CD4-positive, CD25-positive, alpha-beta regulatory T cell (primary cell): ENCODE measurements around the gene RPP38. TPM values are rescaled to one million over a fixed set of nuclear protein-coding genes. Genes with fewer than 3 reads are reported as not detected.

ENCODE experiments used
- ATAC-seq, 2 donors: fragments of 150-1000 bp; cut with Tn5 transposase; one replicate each; pipeline ENCODE4 v1.10.0; 2021; ENCODE audit warnings: low read depth in 2 of 2, moderate number of reproducible peaks in 2 of 2, moderate library complexity in 1 of 2
- DNase-seq, 3 donors: peaks; one replicate each; pipeline versions ENCODE4 v3.0.0 to v3.0.0-alpha.2; 2012 to 2022; ENCODE audit warnings: mixed read lengths in 1 of 3
- H3K27ac ChIP-seq: one replicate; pipeline ENCODE4 v1.7.0; 2013; ENCODE audit warnings: mild to moderate bottlenecking, low read length; ENCODE audit not compliant: insufficient read depth, poor library complexity, severe bottlenecking
- H3K27me3 ChIP-seq: one replicate; pipeline ENCODE4 v1.7.0; 2013; ENCODE audit warnings: low read length; ENCODE audit not compliant: control insufficient read depth, insufficient read depth
- H3K36me3 ChIP-seq: one replicate; pipeline ENCODE4 v1.7.0; 2013; ENCODE audit warnings: mild to moderate bottlenecking, low read length, moderate library complexity; ENCODE audit not compliant: control insufficient read depth, insufficient read depth
- H3K4me1 ChIP-seq: 2 replicates; pipeline ENCODE4 v1.7.0; 2013; ENCODE audit warnings: mild to moderate bottlenecking, low read length; ENCODE audit not compliant: insufficient read depth, control insufficient read depth, poor library complexity, severe bottlenecking
- H3K4me3 ChIP-seq: one replicate; pipeline ENCODE4 v1.7.0; 2013; ENCODE audit warnings: low read depth, mild to moderate bottlenecking, low read length, moderate library complexity
- H3K9me3 ChIP-seq, 2 experiments: 1 replicate in 1 of 2; 2 replicates in 1 of 2; pipeline ENCODE4 v1.7.0; 2013; ENCODE audit warnings: low read length in 2 of 2, mild to moderate bottlenecking in 1 of 2, moderate library complexity in 1 of 2; ENCODE audit not compliant: control insufficient read depth in 2 of 2
- H3K27ac Mint-ChIP-seq, 3 donors: one replicate each; pipeline ENCODE4 v1.8.0; 2020 to 2022; ENCODE audit warnings: mild to moderate bottlenecking in 3 of 3, mixed read lengths in 3 of 3, moderate library complexity in 2 of 3
- H3K27me3 Mint-ChIP-seq: one replicate; pipeline ENCODE4 v1.8.0; 2022; ENCODE audit warnings: mild to moderate bottlenecking, mixed read lengths
- H3K36me3 Mint-ChIP-seq: one replicate; pipeline ENCODE4 v1.8.0; 2020; ENCODE audit warnings: mixed read lengths
- H3K4me1 Mint-ChIP-seq, 4 donors: one replicate each; pipeline ENCODE4 v1.8.0; 2020 to 2022; ENCODE audit warnings: mixed read lengths in 4 of 4, mild to moderate bottlenecking in 1 of 4
- H3K4me3 Mint-ChIP-seq, 4 donors: one replicate each; pipeline ENCODE4 v1.8.0; 2020 to 2022; ENCODE audit warnings: mild to moderate bottlenecking in 4 of 4, mixed read lengths in 4 of 4, moderate library complexity in 3 of 4
- H3K9me3 Mint-ChIP-seq, 7 donors: one replicate each; pipeline ENCODE4 v1.8.0; 2020 to 2022; ENCODE audit warnings: mixed read lengths in 7 of 7, mild to moderate bottlenecking in 3 of 7, moderate library complexity in 2 of 7
- polyA plus RNA-seq, 4 donors: library from polyadenylated mRNA; unstranded; fragments of 300-500 nt; fragmentation: Illumina TruSeq; gene quantifications; one replicate each; pipeline ENCODE4 v1.2.3, GENCODE V29; 2021
- total RNA-seq: library from RNA; stranded (reverse); gene quantifications from one replicate; pipeline ENCODE4 v1.2.3, GENCODE V29; 2022

The RPP38 gene
- total and polyA plus RNA-seq, 5 donors from 2014 or later = 9.3 to 38.7 (median 22.2) TPM

GRCh38 chr10:15124190-15124589, 27.0 kb downstream of the RPP38 start:
- H3K27ac Mint-ChIP-seq = peak overlapping the region; percentile 35 to 79 (median 67)

GRCh38 chr10:15124908-15125307, 27.8 kb downstream of the RPP38 start:
- Histone ChIP-seq H3K27ac (no peak overlapping the region), H3K4me3 (no peak overlapping the region), H3K27me3 (no peaks in the 10 kb centered on the region), H3K9me3 (no peaks in the 10 kb centered on the region), H3K36me3 (peaks cover 64% of the 10 kb centered on the region), H3K4me1 (peaks cover 14% of the 10 kb centered on the region)
- ATAC-seq (no peak), DNase-seq (no peak)
- Mint-ChIP-seq H3K9me3 (peaks cover 0 to 1% (median 0%) of the 10 kb centered on the region in 7 donors), H3K27ac (peak overlapping the region in 1 of 3 donors; percentile 67), H3K27me3 (no peaks in the 10 kb centered on the region), H3K4me3 (no peak overlapping the region), H3K4me1 (peaks cover 18 to 29% (median 25%) of the 10 kb centered on the region in 4 donors), H3K36me3 (peaks cover 37% of the 10 kb centered on the region)

More at GRCh38 chr10:15124190-15124589, 27.0 kb downstream of the RPP38 start:
- H3K9me3 Mint-ChIP-seq = peaks cover 0 to 1% (median 0%) of the 10 kb centered on the region in 7 donors
- H3K27me3 Mint-ChIP-seq = no peaks in the 10 kb centered on the region
- Histone ChIP-seq H3K9me3 (no peaks in the 10 kb centered on the region), H3K36me3 (peaks cover 64% of the 10 kb centered on the region), H3K27me3 (no peaks in the 10 kb centered on the region), H3K4me1 (peaks cover 14% of the 10 kb centered on the region), H3K27ac (no peak overlapping the region), H3K4me3 (no peak overlapping the region)
- DNase-seq = no peak
- H3K4me1 Mint-ChIP-seq = peaks cover 20 to 33% (median 26%) of the 10 kb centered on the region in 4 donors
- peaks cover 38% of the 10 kb centered on the region for H3K36me3 Mint-ChIP-seq
- no peak overlapping the region for H3K4me3 Mint-ChIP-seq
- no peak for ATAC-seq

GRCh38 chr10:15131330-15131729, 34.2 kb downstream of the RPP38 start:
- Histone ChIP-seq H3K4me1 (no peaks in the 10 kb centered on the region), H3K27me3 (no peaks in the 10 kb centered on the region), H3K36me3 (peaks cover 83% of the 10 kb centered on the region), H3K4me3 (no peak overlapping the region), H3K27ac (no peak overlapping the region), H3K9me3 (no peaks in the 10 kb centered on the region)
- peaks cover 0 to 1% (median 0%) of the 10 kb centered on the region in 7 donors for H3K9me3 Mint-ChIP-seq
- H3K27me3 Mint-ChIP-seq = no peaks in the 10 kb centered on the region
- H3K4me1 Mint-ChIP-seq = peaks cover 2 to 6% (median 5%) of the 10 kb centered on the region in 4 donors
- ATAC-seq = no peak
- H3K36me3 Mint-ChIP-seq = peaks cover 61% of the 10 kb centered on the region
- no peak overlapping the region for H3K4me3 Mint-ChIP-seq
- DNase-seq = no peak
- H3K27ac Mint-ChIP-seq = peak overlapping the region in 1 of 3 donors; percentile 70

DNA sequence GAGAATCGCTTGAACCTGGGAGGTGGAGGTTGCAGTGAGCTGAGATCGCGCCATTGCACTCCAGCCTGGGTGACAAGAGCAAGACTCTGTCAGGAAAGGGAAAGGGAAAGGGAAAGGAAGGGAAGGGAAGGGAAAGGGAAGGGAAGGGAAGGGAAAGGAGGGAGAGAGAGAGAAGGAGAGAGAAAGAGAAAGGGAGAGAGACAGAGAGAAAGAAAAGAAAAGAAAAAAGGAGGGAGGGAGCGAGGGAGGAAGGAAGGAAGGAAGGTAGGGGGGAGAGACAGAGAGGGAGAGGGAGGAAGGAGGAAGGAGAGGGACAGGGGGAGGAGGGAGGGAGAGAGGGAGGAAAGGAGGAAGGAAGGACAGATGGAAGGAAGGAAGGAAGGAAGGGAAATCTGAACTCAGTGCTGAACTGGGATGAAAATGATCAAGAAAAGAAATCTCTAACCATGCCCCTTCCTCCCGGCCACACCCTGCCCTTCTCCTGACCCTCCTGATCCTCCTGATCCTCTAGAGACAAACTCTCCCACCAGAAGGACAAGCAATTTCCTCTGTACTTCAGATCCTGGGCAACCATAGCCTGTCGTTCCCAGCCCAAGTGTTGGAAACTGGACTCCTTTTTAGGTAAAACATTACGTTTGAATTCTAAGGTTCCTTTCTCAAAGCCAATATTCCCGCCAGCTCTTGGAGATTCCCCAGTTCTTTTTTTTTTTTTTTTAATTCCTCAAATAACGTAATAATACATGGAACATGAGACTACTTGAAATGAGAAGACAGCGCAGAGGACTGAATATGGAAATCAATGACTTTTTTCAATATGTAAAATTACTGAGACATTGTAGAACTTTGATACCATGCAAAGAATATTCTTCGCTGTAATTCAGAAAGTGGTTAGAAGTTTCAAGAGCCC, 39.2 kb downstream of the RPP38 start:
- H3K4me3 Mint-ChIP-seq = no peak overlapping the region

GRCh38 chr10:15137036-15137359, 39.8 kb downstream of the RPP38 start:
- Mint-ChIP-seq H3K4me1 (peaks cover 10 to 17% (median 14%) of the 10 kb centered on the region in 4 donors), H3K9me3 (peaks cover 0 to 2% (median 0%) of the 10 kb centered on the region in 7 donors), H3K27me3 (no peaks in the 10 kb centered on the region), H3K36me3 (peaks cover 54% of the 10 kb centered on the region), H3K4me3 (no peak overlapping the region), H3K27ac (no peak overlapping the region)
- Histone ChIP-seq H3K27me3 (no peaks in the 10 kb centered on the region), H3K4me3 (no peak overlapping the region), H3K27ac (no peak overlapping the region), H3K4me1 (peaks cover 10% of the 10 kb centered on the region), H3K9me3 (no peaks in the 10 kb centered on the region), H3K36me3 (peaks cover 67% of the 10 kb centered on the region)
- DNase-seq (no peak), ATAC-seq (no peak)

More for the DNA sequence above, 39.2 kb downstream of the RPP38 start:
- no peak for ATAC-seq
- H3K27ac Mint-ChIP-seq = peak overlapping the region in 2 of 3 donors; percentile 65 to 85
- no peak overlapping the region for H3K27ac ChIP-seq
- peaks cover 59% of the 10 kb centered on the region for H3K36me3 Mint-ChIP-seq
- H3K4me3 ChIP-seq = no peak overlapping the region
- H3K9me3 Mint-ChIP-seq = peaks cover 0 to 2% (median 0%) of the 10 kb centered on the region in 7 donors
- no peaks in the 10 kb centered on the region for H3K9me3 ChIP-seq
- DNase-seq = no peak
- peaks cover 73% of the 10 kb centered on the region for H3K36me3 ChIP-seq
- H3K4me1 Mint-ChIP-seq = peaks cover 3 to 11% (median 8%) of the 10 kb centered on the region in 4 donors
- no peaks in the 10 kb centered on the region for H3K27me3 Mint-ChIP-seq
- peaks cover 4% of the 10 kb centered on the region for H3K4me1 ChIP-seq
- no peaks in the 10 kb centered on the region for H3K27me3 ChIP-seq

DNA sequence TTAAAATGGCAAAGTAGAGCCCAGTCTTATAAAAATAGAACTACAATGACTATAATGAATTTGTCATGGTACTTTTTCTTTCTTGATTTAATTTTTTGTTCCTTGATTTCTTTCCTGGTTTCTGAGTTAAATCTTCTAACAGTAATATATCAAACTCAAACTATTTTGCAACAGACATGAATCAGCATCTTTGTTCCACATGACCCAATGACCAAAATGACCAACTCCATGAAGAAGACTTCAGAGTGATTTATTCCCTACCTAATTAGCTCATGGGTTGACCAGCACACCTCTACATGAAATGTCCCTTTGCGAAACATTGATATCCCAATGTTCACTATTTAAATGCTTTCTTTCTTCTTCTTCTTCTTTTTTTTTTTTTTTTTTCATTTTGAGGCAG, 40.5 kb downstream of the RPP38 start:
- H3K4me1 Mint-ChIP-seq = peaks cover 14 to 23% (median 18%) of the 10 kb centered on the region in 4 donors
- ATAC-seq = no peak
- no peaks in the 10 kb centered on the region for H3K27me3 Mint-ChIP-seq
- H3K9me3 Mint-ChIP-seq = peaks cover 0 to 2% (median 0%) of the 10 kb centered on the region in 7 donors
- no peak for DNase-seq
- H3K4me3 ChIP-seq = no peak overlapping the region
- H3K27ac Mint-ChIP-seq = peak overlapping the region in 1 of 3 donors; percentile 14
- peaks cover 60% of the 10 kb centered on the region for H3K36me3 ChIP-seq
- H3K9me3 ChIP-seq = no peaks in the 10 kb centered on the region
- H3K27me3 ChIP-seq = no peaks in the 10 kb centered on the region
- peaks cover 53% of the 10 kb centered on the region for H3K36me3 Mint-ChIP-seq
- no peak overlapping the region for H3K4me3 Mint-ChIP-seq
- no peak overlapping the region for H3K27ac ChIP-seq
- peaks cover 14% of the 10 kb centered on the region for H3K4me1 ChIP-seq

GRCh38 chr10:15140698-15141097, 43.5 kb downstream of the RPP38 start:
- H3K27me3 ChIP-seq = no peaks in the 10 kb centered on the region
- ATAC-seq (no peak), DNase-seq (no peak)
- no peak overlapping the region for H3K4me3 ChIP-seq
- H3K4me1 ChIP-seq = peaks cover 15% of the 10 kb centered on the region
- Mint-ChIP-seq H3K27ac (peak overlapping the region in 1 of 3 donors; percentile 91), H3K9me3 (peaks cover 0 to 2% (median 0%) of the 10 kb centered on the region in 7 donors), H3K4me1 (peaks cover 20 to 47% (median 35%) of the 10 kb centered on the region in 4 donors), H3K27me3 (no peaks in the 10 kb centered on the region), H3K36me3 (peaks cover 39% of the 10 kb centered on the region), H3K4me3 (peak overlapping the region in 1 of 4 donors; percentile 3)
- H3K27ac ChIP-seq = no peak overlapping the region
- H3K9me3 ChIP-seq = no peaks in the 10 kb centered on the region
- H3K36me3 ChIP-seq = peaks cover 31% of the 10 kb centered on the region
